Aorta (tissue), 5 donors: ENCODE data around the gene QDPR. TPM values are rescaled to one million over a fixed set of nuclear protein-coding genes. Genes with fewer than 3 reads are reported as not detected.

Experiments
- ATAC-seq: fragments of 200-7000 bp; cut with Tn5 transposase; one replicate; pipeline ENCODE4 v1.9.1; 2022; ENCODE audit warnings: moderate library complexity; ENCODE audit not compliant: low FRiP score
- DNase-seq, 2 donors: peaks; one replicate each; pipeline ENCODE4 v3.0.0-alpha.2; 2020
- H3K27ac ChIP-seq, 2 donors: one replicate each; pipeline ENCODE4 v1.5.1; 2013; ENCODE audit warnings: low read length in 2 of 2, mild to moderate bottlenecking in 2 of 2, moderate library complexity in 2 of 2, control low read depth in 1 of 2, inconsistent platforms in 1 of 2, low read depth in 1 of 2
- H3K27me3 ChIP-seq, 2 donors: one replicate each; pipeline ENCODE4 v1.6.1; 2013; ENCODE audit warnings: control low read depth in 1 of 2, low read length in 1 of 2, mild to moderate bottlenecking in 1 of 2, moderate library complexity in 1 of 2; ENCODE audit not compliant: insufficient read depth in 2 of 2, control insufficient read depth in 1 of 2
- H3K36me3 ChIP-seq, 2 donors: one replicate each; pipeline ENCODE4 v1.6.1; 2013; ENCODE audit warnings: control low read depth in 1 of 2, low read length in 1 of 2, mild to moderate bottlenecking in 1 of 2; ENCODE audit not compliant: insufficient read depth in 2 of 2, control insufficient read depth in 1 of 2
- H3K4me1 ChIP-seq, 2 donors: one replicate each; pipeline ENCODE4 v1.6.1; 2013; ENCODE audit warnings: low read length in 2 of 2, control low read depth in 1 of 2, mild to moderate bottlenecking in 1 of 2, moderate library complexity in 1 of 2; ENCODE audit not compliant: insufficient read depth in 2 of 2, control insufficient read depth in 1 of 2
- H3K4me3 ChIP-seq, 2 donors: one replicate each; pipeline ENCODE4 v1.5.1; 2013; ENCODE audit warnings: low read length in 2 of 2, control low read depth in 1 of 2, mild to moderate bottlenecking in 1 of 2
- H3K9me3 ChIP-seq: one replicate; pipeline ENCODE4 v1.6.1; 2013; ENCODE audit warnings: mild to moderate bottlenecking, low read length; ENCODE audit not compliant: control insufficient read depth
- WGBS, 2 donors: extraction: QIAGEN DNeasy Blood & Tissue Kit; methylation state at CpG; one replicate each; pipeline ENCODE4 v1.1.7; 2013; 5-methylcytosine and 5-hydroxymethylcytosine counted together
- intact Hi-C, 2 donors: fragments of 100-400 bp; cut with DNase I; formaldehyde crosslinking; loops; one replicate each; pipeline versions ENCODE4 v1.14.2 to v1.15.0; 2022
- polyA plus RNA-seq, 2 donors: library from polyadenylated mRNA; stranded (reverse); fragments of 200-250 nt; gene quantifications; one replicate each; pipeline ENCODE4 v1.2.3, GENCODE V29; 2013
- total RNA-seq, 2 donors: library from RNA; stranded (reverse); fragmentation: NEBNext Ultra II Directional; extraction: Animal tissue kit (Norgen Biotek cat#: 25700); gene quantifications; one replicate each; pipeline ENCODE4 v1.2.1, GENCODE V29; 2021
- donor health status: healthy with polysubstance abuse.
- donor health status: Bipolar disorder and iron deficiency.
- donor health status: DM: no; HTN: no; CAD: no.
- donor health status: DM: no; HTN: no; CAD: no.
- donor health status: DM: yes; HTN: yes; CAD: no.

The QDPR gene
- total and polyA plus RNA-seq, 4 donors: 15.6 to 24.8 (median 22.2) TPM

- Histone ChIP-seq H3K4me3 (no peak overlapping the region), H3K36me3 (no peaks in the 10 kb centered on the region), H3K27ac (no peak overlapping the region), H3K4me1 (no peaks in the 10 kb centered on the region), H3K27me3 (no peaks in the 10 kb centered on the region), H3K9me3 (no peaks in the 10 kb centered on the region)
- intact Hi-C loops: no loop called here
- ATAC-seq (no peak), DNase-seq (no peak)
- 71 to 91% methylated on average over 4 of the region's 4 CpGs for WGBS, 2 donors
Measured at GRCh38 chr4:17535242-17535641, 23.4 kb upstream of the QDPR start.

DNA sequence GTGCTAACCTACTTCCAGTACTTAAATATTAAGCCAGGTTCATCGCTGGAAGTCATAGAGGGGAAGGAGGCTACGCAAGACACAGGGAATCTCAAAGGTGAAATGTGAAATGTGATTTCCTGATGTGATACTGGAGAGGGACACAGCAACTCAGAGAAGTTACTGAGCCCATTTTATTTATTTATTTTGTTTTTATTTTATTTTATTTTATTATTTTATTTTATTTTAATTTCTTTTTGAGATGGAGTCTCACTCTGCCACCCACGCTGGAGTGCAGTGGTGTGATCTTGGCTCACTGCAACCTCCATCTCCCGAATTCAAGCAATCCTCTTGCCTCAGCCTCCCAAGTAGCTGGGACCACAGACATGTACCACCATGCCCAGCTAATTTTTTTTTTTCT is 22.8 kb upstream of the QDPR start:
- H3K9me3 ChIP-seq: no peaks in the 10 kb centered on the region
- ATAC-seq: no peak
- DNase-seq: no peak
- no peaks in the 10 kb centered on the region for H3K36me3 ChIP-seq
- H3K27me3 ChIP-seq: no peaks in the 10 kb centered on the region
- no peak overlapping the region for H3K4me3 ChIP-seq
- WGBS, 2 donors: 92 to 96% methylated on average over 4 of the region's 4 CpGs
- no peaks in the 10 kb centered on the region for H3K4me1 ChIP-seq
- intact Hi-C loops: no loop called here
- H3K27ac ChIP-seq: no peak overlapping the region

GRCh38 chr4:17531538-17532285 is 19.8 kb upstream of the QDPR start:
- Histone ChIP-seq H3K4me3 (no peak overlapping the region), H3K4me1 (no peaks in the 10 kb centered on the region), H3K27ac (no peak overlapping the region), H3K36me3 (no peaks in the 10 kb centered on the region), H3K27me3 (no peaks in the 10 kb centered on the region), H3K9me3 (no peaks in the 10 kb centered on the region)
- no peak for DNase-seq
- intact Hi-C loops: no loop called here
- WGBS, 2 donors: 65 to 66% methylated on average over 8 of the region's 8 CpGs
- no peak for ATAC-seq

- H3K27ac ChIP-seq: no peak overlapping the region
- H3K36me3 ChIP-seq: no peaks in the 10 kb centered on the region
- ATAC-seq (no peak), DNase-seq (no peak)
- no peaks in the 10 kb centered on the region for H3K9me3 ChIP-seq
- H3K4me3 ChIP-seq: no peak overlapping the region
- no peaks in the 10 kb centered on the region for H3K27me3 ChIP-seq
- 78 to 84% methylated on average over 10 of the region's 10 CpGs for WGBS, 2 donors
- H3K4me1 ChIP-seq: no peaks in the 10 kb centered on the region
- intact Hi-C loops: no loop called here
Measured at GRCh38 chr4:17528551-17529165, 16.8 kb upstream of the QDPR start.

GRCh38 chr4:17526695-17527477 is 15.0 kb upstream of the QDPR start:
- intact Hi-C loops: no loop called here
- H3K27ac ChIP-seq: no peak overlapping the region
- no peaks in the 10 kb centered on the region for H3K27me3 ChIP-seq
- H3K4me3 ChIP-seq: no peak overlapping the region
- no peak for ATAC-seq
- H3K9me3 ChIP-seq: no peaks in the 10 kb centered on the region
- no peaks in the 10 kb centered on the region for H3K4me1 ChIP-seq
- no peak for DNase-seq
- H3K36me3 ChIP-seq: no peaks in the 10 kb centered on the region
- 76 to 77% methylated on average over 27 of the region's 27 CpGs for WGBS, 2 donors

DNA sequence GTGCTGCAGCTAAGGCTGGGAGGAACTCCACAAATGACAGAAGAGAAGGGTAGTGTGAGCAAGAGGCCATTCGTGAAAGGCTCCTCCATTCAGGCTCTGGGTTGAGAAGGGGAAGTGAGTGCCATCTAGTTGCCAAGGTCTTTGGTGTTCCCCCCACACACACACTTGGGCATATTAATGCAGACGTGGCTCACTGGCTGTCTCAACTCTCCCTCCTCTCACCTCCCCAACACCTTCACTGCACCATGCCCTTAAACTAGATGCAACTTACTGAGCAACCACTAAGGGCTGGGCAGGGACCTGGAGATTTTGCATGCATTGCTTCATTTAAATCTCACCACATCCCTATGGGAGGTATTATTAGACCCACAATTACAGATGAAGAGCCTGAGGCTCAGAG is 11.8 kb upstream of the QDPR start:
- intact Hi-C loops: no loop called here
- H3K27me3 ChIP-seq: no peaks in the 10 kb centered on the region
- 0 to 32% methylated on average over 2 of the region's 2 CpGs for WGBS, 2 donors
- no peaks in the 10 kb centered on the region for H3K9me3 ChIP-seq
- no peak overlapping the region for H3K27ac ChIP-seq
- no peaks in the 10 kb centered on the region for H3K4me1 ChIP-seq
- no peaks in the 10 kb centered on the region for H3K36me3 ChIP-seq
- ATAC-seq (no peak), DNase-seq (no peak)
- H3K4me3 ChIP-seq: no peak overlapping the region

- Histone ChIP-seq H3K4me3 (no peak overlapping the region), H3K27me3 (no peaks in the 10 kb centered on the region), H3K9me3 (no peaks in the 10 kb centered on the region), H3K36me3 (no peaks in the 10 kb centered on the region), H3K27ac (no peak overlapping the region), H3K4me1 (no peaks in the 10 kb centered on the region)
- intact Hi-C loops: no loop called here
- ATAC-seq: no peak
- 85 to 87% methylated on average over 5 of the region's 5 CpGs for WGBS, 2 donors
- no peak for DNase-seq
Measured at GRCh38 chr4:17521595-17521994, 9.7 kb upstream of the QDPR start.

- WGBS, 2 donors: 23 to 36% methylated on average over 5 of the region's 5 CpGs
- H3K27me3 ChIP-seq: no peaks in the 10 kb centered on the region
- no peaks in the 10 kb centered on the region for H3K36me3 ChIP-seq
- ATAC-seq (no peak), DNase-seq (no peak)
- intact Hi-C loops: no loop called here
- H3K4me3 ChIP-seq: no peak overlapping the region
- H3K4me1 ChIP-seq: no peaks in the 10 kb centered on the region
- no peak overlapping the region for H3K27ac ChIP-seq
- H3K9me3 ChIP-seq: no peaks in the 10 kb centered on the region
Measured at GRCh38 chr4:17517664-17518063, 5.8 kb upstream of the QDPR start.
